K562 (cell line): Measurements from ENCODE around the gene SDHAF1. TPM values are rescaled to one million over a fixed set of nuclear protein-coding genes. Genes with fewer than 3 reads are reported as not detected.

ENCODE experiments used
- ATF7 ChIP-seq: fragments of 450-650 bp; IDR thresholded peaks from 2 replicates; pipeline ENCODE4 v1.7.1; 2014; ENCODE audit warnings: mild to moderate bottlenecking, moderate library complexity
- EGR1 ChIP-seq: fragments of 450-650 bp; conservative IDR thresholded peaks from 2 replicates; pipeline ENCODE4 v1.6.1; 2017; ENCODE audit warnings: mild to moderate bottlenecking
- ESRRA ChIP-seq: fragments of 450-650 bp; IDR thresholded peaks from 2 replicates; pipeline ENCODE4 v1.6.1; 2014; ENCODE audit warnings: low read depth, mild to moderate bottlenecking, moderate library complexity, borderline replicate concordance
- FOXA1 ChIP-seq: fragments of 450-650 bp; IDR thresholded peaks from 2 replicates; pipeline ENCODE4 v1.6.1; 2016; ENCODE audit warnings: mild to moderate bottlenecking, borderline replicate concordance
- KDM2B ChIP-seq: fragments of 250-450 bp; sonication (Bioruptor Pico); IDR thresholded peaks from 2 replicates; pipeline ENCODE4 v1.8.0; 2021; ENCODE audit warnings: mild to moderate bottlenecking, moderate library complexity
- POLR2B ChIP-seq: fragments of 450-650 bp; IDR thresholded peaks from 2 replicates; pipeline ENCODE4 v1.6.1; 2018; ENCODE audit warnings: low read depth; ENCODE audit not compliant: partially characterized antibody
- SMARCC2 ChIP-seq: fragments of 450-650 bp; IDR thresholded peaks from 2 replicates; pipeline ENCODE4 v1.6.1; 2017; ENCODE audit warnings: antibody characterized with exemption, moderate library complexity, mild to moderate bottlenecking, low read depth
- SRF ChIP-seq, 2 experiments: fragments of 250-450, 450-650 bp in 1 of 2; sonication (Bioruptor Pico) in 1 of 2; sonication (generic) in 1 of 2; formaldehyde crosslinking; IDR thresholded peaks; 2 replicates each; pipeline versions ENCODE4 v1.5.0 to v1.5.1; 2020 to 2022; ENCODE audit warnings: mild to moderate bottlenecking in 1 of 2, missing genetic modification reagents in 1 of 2
- TAF7 ChIP-seq: fragments of 450-650 bp; IDR thresholded peaks from 2 replicates; pipeline ENCODE4 v1.6.1; 2016; ENCODE audit warnings: missing genetic modification characterization, missing compliant biosample characterization
- YY1 ChIP-seq, 3 experiments: IDR thresholded peaks; 2 replicates each; pipeline ENCODE4 v1.6.1; 2011; ENCODE audit warnings: low read length in 2 of 3, mild to moderate bottlenecking in 2 of 3, moderate library complexity in 2 of 3, borderline replicate concordance in 1 of 3, control low read depth in 1 of 3, low read depth in 1 of 3; ENCODE audit not compliant: insufficient read depth in 3 of 3, insufficient replicate concordance in 2 of 3, control insufficient read depth in 1 of 3, insufficient read length in 1 of 3; ENCODE audit errors: extremely low read depth in 1 of 3
- polyA plus RNA-seq, 8 experiments: library from polyadenylated mRNA; depleted of rRNA in 4 of 8; stranded (reverse) in 5 of 8; unstranded in 3 of 8; fragments of >200 nt; fragmentation: Nextera tagmentation in 2 of 8; fragmentation: Illumina TruSeq in 1 of 8; extraction: Ambion mirVana in 2 of 8; extraction: Trizol in 1 of 8; gene quantifications; 2 replicates each; pipeline versions ENCODE4 v1.2.1 to v1.2.3, GENCODE V29; 2011 to 2014; ENCODE audit warnings: inconsistent platforms in 1 of 8, missing spikeins in 1 of 8
- total RNA-seq, 7 experiments: library from RNA; depleted of rRNA in 6 of 7; stranded (reverse); fragments of >200 nt in 6 of 7; fragmentation: Illumina TruSeq in 2 of 7; extraction: Trizol in 2 of 7; gene quantifications; 2 replicates each; pipeline versions ENCODE4 v1.2.1 to v1.2.3, GENCODE V29; 2011 to 2021; ENCODE audit warnings: low replicate concordance in 1 of 7
- TF ChIP-seq, protein P1 (sequence below): sonication (generic); formaldehyde crosslinking; IDR thresholded peaks from 2 replicates; pipeline ENCODE4 v1.8.1; 2022; ENCODE audit warnings: missing genetic modification reagents
- TF ChIP-seq, protein P2 (sequence below), 2 experiments: IDR thresholded peaks; 2 replicates each; pipeline ENCODE4 v1.6.1; 2011; ENCODE audit warnings: borderline replicate concordance in 1 of 2, control low read depth in 1 of 2, low read depth in 1 of 2, low read length in 1 of 2, mild to moderate bottlenecking in 1 of 2, mixed read lengths in 1 of 2, moderate library complexity in 1 of 2; ENCODE audit not compliant: insufficient read depth in 1 of 2, insufficient read length in 1 of 2, poor library complexity in 1 of 2, severe bottlenecking in 1 of 2; ENCODE audit errors: extremely low read depth in 1 of 2
- TF ChIP-seq, protein P3 (sequence below), 2 experiments: fragments of 450-650 bp; formaldehyde crosslinking in 1 of 2; IDR thresholded peaks; 2 replicates each; pipeline versions ENCODE4 v1.4.0 to v1.6.1; 2014 to 2020; ENCODE audit warnings: mild to moderate bottlenecking in 2 of 2, borderline replicate concordance in 1 of 2, low read depth in 1 of 2

SDHAF1 gene
- total and polyA plus RNA-seq, 9 of the 15 experiments (the other 6 are each of a cell fraction or from before 2014, with no cell fraction given): 0.42 to 55.7 (median 18.8) TPM

- TF ChIP-seq, protein P1, sequence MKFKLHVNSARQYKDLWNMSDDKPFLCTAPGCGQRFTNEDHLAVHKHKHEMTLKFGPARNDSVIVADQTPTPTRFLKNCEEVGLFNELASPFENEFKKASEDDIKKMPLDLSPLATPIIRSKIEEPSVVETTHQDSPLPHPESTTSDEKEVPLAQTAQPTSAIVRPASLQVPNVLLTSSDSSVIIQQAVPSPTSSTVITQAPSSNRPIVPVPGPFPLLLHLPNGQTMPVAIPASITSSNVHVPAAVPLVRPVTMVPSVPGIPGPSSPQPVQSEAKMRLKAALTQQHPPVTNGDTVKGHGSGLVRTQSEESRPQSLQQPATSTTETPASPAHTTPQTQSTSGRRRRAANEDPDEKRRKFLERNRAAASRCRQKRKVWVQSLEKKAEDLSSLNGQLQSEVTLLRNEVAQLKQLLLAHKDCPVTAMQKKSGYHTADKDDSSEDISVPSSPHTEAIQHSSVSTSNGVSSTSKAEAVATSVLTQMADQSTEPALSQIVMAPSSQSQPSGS (CRISPR knock-in tag): no peak
- peak in 2 of 3 experiments; percentile 37 to 87 for TF ChIP-seq YY1 (IDR thresholded peaks at IDR 0.05; ENCODE audit: borderline replicate concordance in 1 of 3, control insufficient read depth in 1 of 3, extremely low read depth in 1 of 3, insufficient read depth in 3 of 3, insufficient read length in 1 of 3, insufficient replicate concordance in 2 of 3, low read depth in 1 of 3, low read length in 2 of 3)
- peak; percentile 73 for TF ChIP-seq TAF7 (tag)
- TF ChIP-seq ATF7: peak; percentile 80
- TF ChIP-seq ESRRA: no peak
- TF ChIP-seq, protein P2, sequence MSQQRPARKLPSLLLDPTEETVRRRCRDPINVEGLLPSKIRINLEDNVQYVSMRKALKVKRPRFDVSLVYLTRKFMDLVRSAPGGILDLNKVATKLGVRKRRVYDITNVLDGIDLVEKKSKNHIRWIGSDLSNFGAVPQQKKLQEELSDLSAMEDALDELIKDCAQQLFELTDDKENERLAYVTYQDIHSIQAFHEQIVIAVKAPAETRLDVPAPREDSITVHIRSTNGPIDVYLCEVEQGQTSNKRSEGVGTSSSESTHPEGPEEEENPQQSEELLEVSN (IDR thresholded peaks at IDR 0.05; ENCODE audit: borderline replicate concordance in 1 of 2, extremely low read depth in 1 of 2, insufficient read depth in 1 of 2, insufficient read length in 1 of 2, low read depth in 1 of 2, low read length in 1 of 2, poor library complexity in 1 of 2, severe bottlenecking in 1 of 2): peak; percentile 64 to 82
- no peak for TF ChIP-seq FOXA1
- peak; percentile 95 for TF ChIP-seq EGR1
- no peak for TF ChIP-seq SMARCC2
- no peak for TF ChIP-seq KDM2B (CRISPR knock-in tag)
- TF ChIP-seq, protein P3, sequence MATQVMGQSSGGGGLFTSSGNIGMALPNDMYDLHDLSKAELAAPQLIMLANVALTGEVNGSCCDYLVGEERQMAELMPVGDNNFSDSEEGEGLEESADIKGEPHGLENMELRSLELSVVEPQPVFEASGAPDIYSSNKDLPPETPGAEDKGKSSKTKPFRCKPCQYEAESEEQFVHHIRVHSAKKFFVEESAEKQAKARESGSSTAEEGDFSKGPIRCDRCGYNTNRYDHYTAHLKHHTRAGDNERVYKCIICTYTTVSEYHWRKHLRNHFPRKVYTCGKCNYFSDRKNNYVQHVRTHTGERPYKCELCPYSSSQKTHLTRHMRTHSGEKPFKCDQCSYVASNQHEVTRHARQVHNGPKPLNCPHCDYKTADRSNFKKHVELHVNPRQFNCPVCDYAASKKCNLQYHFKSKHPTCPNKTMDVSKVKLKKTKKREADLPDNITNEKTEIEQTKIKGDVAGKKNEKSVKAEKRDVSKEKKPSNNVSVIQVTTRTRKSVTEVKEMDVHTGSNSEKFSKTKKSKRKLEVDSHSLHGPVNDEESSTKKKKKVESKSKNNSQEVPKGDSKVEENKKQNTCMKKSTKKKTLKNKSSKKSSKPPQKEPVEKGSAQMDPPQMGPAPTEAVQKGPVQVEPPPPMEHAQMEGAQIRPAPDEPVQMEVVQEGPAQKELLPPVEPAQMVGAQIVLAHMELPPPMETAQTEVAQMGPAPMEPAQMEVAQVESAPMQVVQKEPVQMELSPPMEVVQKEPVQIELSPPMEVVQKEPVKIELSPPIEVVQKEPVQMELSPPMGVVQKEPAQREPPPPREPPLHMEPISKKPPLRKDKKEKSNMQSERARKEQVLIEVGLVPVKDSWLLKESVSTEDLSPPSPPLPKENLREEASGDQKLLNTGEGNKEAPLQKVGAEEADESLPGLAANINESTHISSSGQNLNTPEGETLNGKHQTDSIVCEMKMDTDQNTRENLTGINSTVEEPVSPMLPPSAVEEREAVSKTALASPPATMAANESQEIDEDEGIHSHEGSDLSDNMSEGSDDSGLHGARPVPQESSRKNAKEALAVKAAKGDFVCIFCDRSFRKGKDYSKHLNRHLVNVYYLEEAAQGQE (IDR thresholded peaks at IDR 0.05; ENCODE audit: borderline replicate concordance): peak; percentile 72
- TF ChIP-seq, protein P3 (CRISPR knock-in tag; IDR thresholded peaks at IDR 0.05; ENCODE audit: low read depth): peak; percentile 72
- TF ChIP-seq POLR2B: peak; percentile 26
- TF ChIP-seq SRF (CRISPR knock-in tag; IDR thresholded peaks at IDR 0.05): peak in 1 of 2 experiments; percentile 63; a peak in 2 of 4 replicates
Observed at GRCh38 chr19:36014012-36014924, 19.3 kb downstream of the SDHAF1 start, which contains the start of gene ALKBH6 (continued).
